WTC11 (cell line): ENCODE measurements around the gene USP44. TPM values are rescaled to one million over a fixed set of nuclear protein-coding genes. Genes with fewer than 3 reads are reported as not detected.

Experiments
- ATAC-seq: fragments of 200-7000 bp; cut with Tn5 transposase; 2 replicates; pipeline ENCODE4 v1.10.0; 2021; ENCODE audit warnings: mild to moderate bottlenecking, moderate library complexity
- CTCF ChIA-PET: fragments of 300-600 bp; sonication (Branson Sonifier 250); formaldehyde crosslinking; loops from one replicate; lab custom pipeline; 2021; ENCODE audit warnings: antibody characterized with exemption; lab: Charles Lee
- POLR2A ChIA-PET: fragments of 350-600 bp; sonication (Branson Sonifier 250); formaldehyde crosslinking; loops from one replicate; lab custom pipeline; 2021; ENCODE audit warnings: antibody characterized with exemption; lab: Charles Lee
- DNase-seq: peaks from one replicate; pipeline ENCODE4 v3.0.0; 2021; ENCODE audit warnings: low spot score
- H3K27ac Mint-ChIP-seq: 2 replicates; pipeline ENCODE4 v1.8.0; 2021; ENCODE audit warnings: mixed read lengths
- H3K27me3 Mint-ChIP-seq: 2 replicates; pipeline ENCODE4 v1.8.0; 2021; ENCODE audit warnings: low read depth, mild to moderate bottlenecking, moderate library complexity, mixed read lengths
- H3K36me3 Mint-ChIP-seq: 2 replicates; pipeline ENCODE4 v1.8.0; 2021; ENCODE audit warnings: mixed read lengths
- H3K4me1 Mint-ChIP-seq: 2 replicates; pipeline ENCODE4 v1.8.0; 2022; ENCODE audit warnings: mixed read lengths
- H3K4me3 Mint-ChIP-seq: 2 replicates; pipeline ENCODE4 v1.8.0; 2021; ENCODE audit warnings: mild to moderate bottlenecking, moderate library complexity, mixed read lengths
- H3K9me3 Mint-ChIP-seq: 2 replicates; pipeline ENCODE4 v1.8.0; 2021; ENCODE audit warnings: mixed read lengths
- ARID4B ChIP-seq: sonication (generic); formaldehyde crosslinking; IDR thresholded peaks from 2 replicates; pipeline ENCODE4 v1.8.0; 2023; ENCODE audit warnings: missing genetic modification reagents, mild to moderate bottlenecking, borderline replicate concordance
- E2F1 ChIP-seq: sonication (generic); formaldehyde crosslinking; IDR thresholded peaks from 2 replicates; pipeline ENCODE4 v1.8.0; 2022; ENCODE audit warnings: mild to moderate bottlenecking, missing genetic modification reagents
- E2F5 ChIP-seq: sonication (generic); formaldehyde crosslinking; IDR thresholded peaks from 2 replicates; pipeline ENCODE4 v1.8.1; 2022; ENCODE audit warnings: mild to moderate bottlenecking, moderate library complexity, missing genetic modification reagents
- ELF4 ChIP-seq: sonication (generic); formaldehyde crosslinking; IDR thresholded peaks from 2 replicates; pipeline ENCODE4 v1.8.1; 2022; ENCODE audit warnings: low read depth, mild to moderate bottlenecking, moderate library complexity, missing genetic modification reagents
- ESRRA ChIP-seq: sonication (generic); formaldehyde crosslinking; IDR thresholded peaks from 2 replicates; pipeline ENCODE4 v1.8.1; 2022; ENCODE audit warnings: mild to moderate bottlenecking, missing genetic modification reagents, borderline replicate concordance
- FOXK1 ChIP-seq: sonication (generic); formaldehyde crosslinking; IDR thresholded peaks from 2 replicates; pipeline ENCODE4 v1.8.0; 2022; ENCODE audit warnings: mild to moderate bottlenecking, moderate library complexity, missing genetic modification reagents
- FOXP1 ChIP-seq: sonication (generic); formaldehyde crosslinking; IDR thresholded peaks from 2 replicates; pipeline ENCODE4 v1.8.0; 2022; ENCODE audit warnings: missing genetic modification reagents, mild to moderate bottlenecking, moderate library complexity, borderline replicate concordance
- MXD4 ChIP-seq: fragments of 250-450 bp; sonication (Bioruptor Pico); IDR thresholded peaks from 2 replicates; pipeline ENCODE4 v1.8.0; 2021; ENCODE audit warnings: mild to moderate bottlenecking, moderate library complexity, borderline replicate concordance
- PREB ChIP-seq: sonication (generic); formaldehyde crosslinking; IDR thresholded peaks from 2 replicates; pipeline ENCODE4 v1.8.1; 2022; ENCODE audit warnings: mild to moderate bottlenecking, missing genetic modification reagents, moderate library complexity, borderline replicate concordance
- SOX15 ChIP-seq: fragments of 250-450 bp; sonication (Bioruptor Pico); IDR thresholded peaks from 2 replicates; pipeline ENCODE4 v1.9.0; 2021; ENCODE audit warnings: mild to moderate bottlenecking
- STAT6 ChIP-seq: sonication (generic); formaldehyde crosslinking; conservative IDR thresholded peaks from 2 replicates; pipeline ENCODE4 v1.8.1; 2023; ENCODE audit warnings: mild to moderate bottlenecking, low read depth, missing genetic modification reagents, moderate library complexity
- TCF7 ChIP-seq: sonication (generic); formaldehyde crosslinking; IDR thresholded peaks from 2 replicates; pipeline ENCODE4 v1.8.0; 2022; ENCODE audit warnings: mild to moderate bottlenecking, low read depth, missing genetic modification reagents, moderate library complexity
- TP53 ChIP-seq: sonication (generic); formaldehyde crosslinking; IDR thresholded peaks from 2 replicates; pipeline ENCODE4 v1.8.1; 2023; ENCODE audit warnings: mild to moderate bottlenecking, missing genetic modification reagents
- USF2 ChIP-seq: sonication (generic); formaldehyde crosslinking; IDR thresholded peaks from 2 replicates; pipeline ENCODE4 v1.8.1; 2023; ENCODE audit warnings: mild to moderate bottlenecking, missing genetic modification reagents, moderate library complexity
- ZMAT4 ChIP-seq: fragments of 250-450 bp; sonication (Bioruptor Pico); IDR thresholded peaks from 2 replicates; pipeline ENCODE4 v1.9.0; 2021; ENCODE audit warnings: mild to moderate bottlenecking
- ZNF423 ChIP-seq: fragments of 250-450 bp; sonication (Bioruptor Pico); IDR thresholded peaks from 2 replicates; pipeline ENCODE4 v2.1.2; 2022; ENCODE audit warnings: mild to moderate bottlenecking, moderate library complexity
- ZNF425 ChIP-seq: fragments of 250-450 bp; sonication (Bioruptor Pico); conservative IDR thresholded peaks from 2 replicates; pipeline ENCODE4 v1.9.0; 2021; ENCODE audit warnings: mild to moderate bottlenecking
- total RNA-seq: library from RNA; stranded (reverse); gene quantifications from 3 replicates; pipeline ENCODE4 v1.2.3, GENCODE V29; 2021

The USP44 gene
- total RNA-seq, 1 experiment from 2014 or later: 93.4 TPM

GRCh38 chr12:95583933-95584332 is 32.7 kb upstream of the USP44 start (continued):
- no peak for TF ChIP-seq MXD4 (CRISPR knock-in tag)
- TF ChIP-seq, all 79 proteins: peak for 0

GRCh38 chr12:95582230-95583058 is 31.2 kb upstream of the USP44 start:
- no peak overlapping the region; the same call in 1 of the 2 replicates for H3K27ac Mint-ChIP-seq
- peaks cover 4% of the 10 kb centered on the region; the same call in 1 of the 2 replicates for H3K4me1 Mint-ChIP-seq
- no peaks in the 10 kb centered on the region for H3K27me3 Mint-ChIP-seq
- no peaks in the 10 kb centered on the region for H3K9me3 Mint-ChIP-seq
- no peak overlapping the region for H3K4me3 Mint-ChIP-seq
- ChIA-PET POLR2A (no interaction called here), CTCF (interaction anchor here (0.7 to 1.9 kb wide), 12 partner anchors 9 to 267 kb away, joined by 3 to 10 read pairs (median 4); partner anchors contain the start of gene METAP2)
- TF ChIP-seq ELF4 (CRISPR knock-in tag) (no peak), ZNF425 (no peak), ZNF423 (CRISPR knock-in tag) (no peak), ZMAT4 (no peak)
- ATAC-seq (peak; percentile 65), DNase-seq (no peak)
- no peaks in the 10 kb centered on the region for H3K36me3 Mint-ChIP-seq

- CTCF ChIA-PET: interaction anchor here (1.7 kb wide), 1 partner anchor 44 kb away, joined by 6 read pairs; no protein-coding TSS in a partner anchor
- H3K36me3 Mint-ChIP-seq: no peaks in the 10 kb centered on the region
- no peaks in the 10 kb centered on the region for H3K27me3 Mint-ChIP-seq
- POLR2A ChIA-PET: interaction anchor here (0.6 kb wide), 1 partner anchor 104 kb away, joined by 3 read pairs; the partner anchor contains the start of gene METAP2
- no peak overlapping the region for H3K27ac Mint-ChIP-seq
- no peak overlapping the region for H3K4me3 Mint-ChIP-seq
- H3K9me3 Mint-ChIP-seq: no peaks in the 10 kb centered on the region
- DNase-seq (no peak), ATAC-seq (no peak)
- peaks cover 31% of the 10 kb centered on the region for H3K4me1 Mint-ChIP-seq
- TF ChIP-seq USF2 (CRISPR knock-in tag): no peak
- TF ChIP-seq TCF7 (CRISPR knock-in tag): no peak
- TF ChIP-seq E2F5 (CRISPR knock-in tag): no peak
- TF ChIP-seq FOXP1 (CRISPR knock-in tag): no peak
- TF ChIP-seq FOXK1 (CRISPR knock-in tag): no peak
- TF ChIP-seq SOX15 (CRISPR knock-in tag): no peak
- no peak for TF ChIP-seq TP53 (CRISPR knock-in tag)
- TF ChIP-seq ARID4B (CRISPR knock-in tag): no peak
- no peak for TF ChIP-seq PREB (CRISPR knock-in tag)
- TF ChIP-seq ESRRA (CRISPR knock-in tag): no peak
- TF ChIP-seq STAT6 (CRISPR knock-in tag): no peak
- no peak for TF ChIP-seq E2F1 (CRISPR knock-in tag)
Measured at GRCh38 chr12:95577820-95578219, 26.5 kb upstream of the USP44 start.
